GM12878 (cell line): ENCODE results near the gene NRXN3.
"Not testable (repeated sequence)": the region's sequence is repeated elsewhere in the genome, so short reads cannot be mapped to it uniquely, and the experiment has no call there.

Source experiments
- CTCF ChIP-seq, 3 experiments: IDR thresholded peaks in 2 of 3; conservative IDR thresholded peaks in 1 of 3; 2 replicates each; pipeline ENCODE4 v1.5.1; 2011; ENCODE audit warnings: low read depth in 3 of 3, low read length in 3 of 3, mild to moderate bottlenecking in 3 of 3, control low read depth in 2 of 3, moderate library complexity in 2 of 3, inconsistent platforms in 1 of 3, mixed read lengths in 1 of 3; ENCODE audit not compliant: control insufficient read depth in 2 of 3, insufficient read depth in 1 of 3; ENCODE audit errors: extremely low read depth in 1 of 3
- ELK1 ChIP-seq: IDR thresholded peaks from 2 replicates; pipeline ENCODE4 v1.6.1; 2012; ENCODE audit warnings: low read depth, low read length, improper control_type of control experiment
- HDAC6 ChIP-seq: fragments of 200-600 bp; sonication (generic); IDR thresholded peaks from one replicate; pipeline ENCODE4 v1.8.0; 2017; ENCODE audit warnings: antibody characterized with exemption; ENCODE audit not compliant: unreplicated experiment
- MXI1 ChIP-seq: fragments of 150-350 bp; IDR thresholded peaks from 2 replicates; pipeline ENCODE4 v1.6.1; 2011; ENCODE audit warnings: low read depth, mild to moderate bottlenecking, inconsistent platforms, low read length, improper control_type of control experiment
- RAD21 ChIP-seq: IDR thresholded peaks from 2 replicates; pipeline ENCODE4 v1.6.1; 2011; ENCODE audit warnings: mild to moderate bottlenecking, low read depth, low read length, moderate library complexity; ENCODE audit not compliant: insufficient read depth
- RCOR1 ChIP-seq: conservative IDR thresholded peaks from 2 replicates; pipeline ENCODE4 v1.6.1; 2012; ENCODE audit warnings: low read depth, low read length, improper control_type of control experiment
- SMARCA5 ChIP-seq: fragments of 450-650 bp; IDR thresholded peaks from 2 replicates; pipeline ENCODE4 v1.6.1; 2017; ENCODE audit warnings: mild to moderate bottlenecking
- TF ChIP-seq, protein P1 (sequence below): fragments of 450-650 bp; IDR thresholded peaks from 2 replicates; pipeline ENCODE4 v1.6.1; 2014; ENCODE audit warnings: mild to moderate bottlenecking

DNA sequence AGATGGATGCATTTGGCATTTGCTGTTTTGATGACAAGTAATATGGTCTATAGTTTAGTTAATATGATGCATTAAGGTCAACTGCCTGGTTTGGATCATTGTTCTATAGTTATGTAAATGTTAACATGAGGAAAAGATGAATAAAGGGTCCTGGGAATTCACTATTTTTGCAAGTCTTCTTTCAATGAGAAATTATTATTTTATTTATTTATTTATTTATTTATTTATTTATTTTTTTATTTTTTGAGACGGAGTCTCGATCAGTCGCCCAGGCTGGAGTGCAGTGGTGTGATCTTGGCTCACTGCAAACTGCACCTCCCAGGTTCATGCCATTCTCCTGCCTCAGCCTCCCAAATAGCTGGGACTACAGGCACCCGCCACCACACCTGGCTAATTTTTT lies 940.4 kb downstream of the NRXN3 start:
- not testable (repeated sequence) for TF ChIP-seq CTCF (IDR thresholded peaks at IDR 0.05 in 2 of 3, conservative IDR thresholded peaks at IDR 0.05 in 1 of 3; ENCODE audit: control insufficient read depth in 2 of 3, extremely low read depth in 1 of 3, insufficient read depth in 1 of 3, low read depth in 3 of 3, low read length in 3 of 3); ELK1; SMARCA5; MXI1; RCOR1; HDAC6; RAD21
- TF ChIP-seq, protein P1, sequence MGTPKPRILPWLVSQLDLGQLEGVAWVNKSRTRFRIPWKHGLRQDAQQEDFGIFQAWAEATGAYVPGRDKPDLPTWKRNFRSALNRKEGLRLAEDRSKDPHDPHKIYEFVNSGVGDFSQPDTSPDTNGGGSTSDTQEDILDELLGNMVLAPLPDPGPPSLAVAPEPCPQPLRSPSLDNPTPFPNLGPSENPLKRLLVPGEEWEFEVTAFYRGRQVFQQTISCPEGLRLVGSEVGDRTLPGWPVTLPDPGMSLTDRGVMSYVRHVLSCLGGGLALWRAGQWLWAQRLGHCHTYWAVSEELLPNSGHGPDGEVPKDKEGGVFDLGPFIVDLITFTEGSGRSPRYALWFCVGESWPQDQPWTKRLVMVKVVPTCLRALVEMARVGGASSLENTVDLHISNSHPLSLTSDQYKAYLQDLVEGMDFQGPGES = not testable (repeated sequence)
